ENCODE results near the gene DRG2.

DRG2 gene, protein sequence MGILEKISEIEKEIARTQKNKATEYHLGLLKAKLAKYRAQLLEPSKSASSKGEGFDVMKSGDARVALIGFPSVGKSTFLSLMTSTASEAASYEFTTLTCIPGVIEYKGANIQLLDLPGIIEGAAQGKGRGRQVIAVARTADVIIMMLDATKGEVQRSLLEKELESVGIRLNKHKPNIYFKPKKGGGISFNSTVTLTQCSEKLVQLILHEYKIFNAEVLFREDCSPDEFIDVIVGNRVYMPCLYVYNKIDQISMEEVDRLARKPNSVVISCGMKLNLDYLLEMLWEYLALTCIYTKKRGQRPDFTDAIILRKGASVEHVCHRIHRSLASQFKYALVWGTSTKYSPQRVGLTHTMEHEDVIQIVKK

DNA sequence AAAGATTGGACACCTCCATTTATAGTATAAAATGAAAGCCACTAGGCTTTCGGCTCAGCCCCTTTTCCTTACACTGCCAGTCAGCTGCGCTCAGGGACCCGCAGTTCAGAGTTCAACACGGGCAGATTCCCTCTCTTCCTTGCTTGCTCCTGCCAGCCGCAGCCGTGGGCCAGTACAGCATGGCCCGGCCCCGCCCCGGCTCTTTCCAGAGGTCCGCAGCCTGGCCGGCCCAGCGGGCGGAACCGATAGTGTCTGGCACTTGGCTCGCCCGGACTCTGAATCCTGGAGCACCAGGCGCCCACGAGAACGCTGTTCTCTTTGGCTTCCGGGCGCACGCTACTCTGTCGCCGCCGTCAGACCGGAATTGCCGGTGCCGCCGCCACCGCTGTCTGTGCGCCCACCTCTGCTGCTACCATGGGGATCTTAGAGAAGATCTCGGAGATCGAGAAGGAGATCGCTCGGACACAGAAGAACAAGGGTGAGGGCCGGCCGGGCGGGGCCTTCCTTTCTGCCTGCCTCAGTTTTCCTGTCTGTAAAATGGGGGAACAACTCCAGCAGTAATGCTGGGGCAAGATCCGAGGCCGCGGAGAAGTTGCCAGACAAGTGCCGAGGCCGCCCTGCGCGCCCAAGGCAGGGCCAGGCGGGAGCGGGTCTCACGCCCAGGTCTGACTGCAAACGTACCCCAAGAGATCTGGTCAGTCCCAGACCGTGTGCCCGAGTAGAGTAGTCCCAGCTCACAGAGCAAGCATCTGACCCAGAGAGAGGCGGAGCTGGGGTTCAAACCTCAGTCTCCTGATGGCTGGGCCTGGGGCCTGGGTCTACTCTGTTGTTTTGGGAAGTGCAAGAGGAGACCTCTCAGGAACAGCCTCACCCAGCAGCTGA, at the start of gene DRG2:
Gene DRG2, plus strand, starts transcription at position 339 of the 882 bp plus-strand sequence. Its CDS starts 76 bp downstream, at position 415.
- FAIRE-seq: peak; percentile 90

DNA sequence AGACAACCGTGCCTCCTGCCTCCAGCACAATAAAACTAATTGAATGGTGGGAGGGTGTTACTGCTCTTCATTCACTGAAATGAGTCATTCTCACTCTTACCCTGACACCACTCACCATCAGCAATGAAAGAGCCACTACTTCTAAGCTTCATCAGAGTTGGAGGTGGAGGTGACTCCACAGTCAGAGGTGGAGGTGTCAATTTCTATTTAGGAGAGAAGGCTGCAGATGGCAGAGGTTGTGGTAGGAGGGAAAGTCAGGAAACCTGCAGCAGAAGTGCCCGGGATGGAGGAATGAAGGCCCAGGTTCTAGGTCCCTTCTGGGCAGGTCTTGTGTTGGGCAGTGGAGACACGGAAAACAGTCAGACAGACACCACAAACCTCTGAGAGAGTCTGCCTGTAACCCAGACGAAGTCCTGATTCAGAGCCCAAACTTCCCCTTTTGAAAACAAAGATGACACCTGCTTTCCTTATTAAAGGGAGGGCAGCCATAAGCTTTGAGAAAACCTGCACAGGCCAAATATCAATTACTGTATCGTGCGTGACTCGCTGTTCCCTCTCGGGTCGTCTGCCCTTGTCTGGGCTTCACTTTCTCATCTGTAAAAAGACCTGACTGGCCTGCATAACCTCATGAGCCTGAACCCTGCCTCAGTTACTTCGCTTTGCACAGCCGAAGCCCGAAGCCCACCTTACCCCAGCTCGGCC, 49.4 kb upstream of the DRG2 start:
- DNase-seq (ENCODE audit: insufficient read length, low spot score) (no peak), FAIRE-seq (peak; percentile 28)

More for the DNA sequence above, at the start of gene DRG2:
- DNase-seq (ENCODE audit: insufficient read length, low spot score): peak; percentile 95

DNA sequence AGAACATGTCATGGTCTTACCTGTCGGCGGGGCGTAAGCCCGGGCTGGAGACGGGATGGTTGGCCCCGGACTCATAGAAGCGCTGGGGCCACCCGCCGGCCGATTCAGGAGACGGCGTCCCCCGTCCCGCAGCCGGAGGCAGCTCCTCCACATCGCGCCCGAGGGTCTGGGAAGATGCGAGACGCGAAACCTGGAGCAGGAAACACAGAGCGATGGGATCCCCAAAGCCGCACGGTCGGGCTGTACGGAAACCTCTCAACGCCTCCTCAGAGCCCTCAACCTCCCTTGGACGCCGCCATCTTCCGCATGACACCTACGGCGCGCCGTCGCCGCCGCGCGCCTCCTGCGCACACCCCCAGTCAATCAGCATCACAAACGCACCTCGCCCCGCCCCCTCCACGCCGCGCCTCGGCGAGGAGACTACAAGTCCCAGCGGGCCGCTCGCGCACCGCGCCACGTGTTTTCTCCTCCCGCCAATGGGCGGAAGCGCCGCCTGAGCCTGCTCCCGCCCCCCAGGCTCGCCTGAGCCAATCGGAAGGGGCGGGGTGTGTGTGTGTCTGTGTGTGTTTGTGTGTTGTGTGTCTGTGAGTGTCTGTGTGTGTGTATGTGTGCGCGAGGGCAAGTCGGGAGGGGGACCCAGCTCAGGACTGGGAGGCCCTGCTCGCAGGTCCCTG, 48.8 kb upstream of the DRG2 start, which contains the start of the genes ATPAF2 and GID4:
Gene ATPAF2, minus strand, starts transcription at position 308 of the 674 bp plus-strand sequence. Its CDS starts 155 bp downstream, at position 153.
Gene GID4, plus strand, starts transcription at position 548 of the 674 bp plus-strand sequence. Its CDS starts 57 bp downstream, at position 605.
- FAIRE-seq: peak; percentile 96

DNA sequence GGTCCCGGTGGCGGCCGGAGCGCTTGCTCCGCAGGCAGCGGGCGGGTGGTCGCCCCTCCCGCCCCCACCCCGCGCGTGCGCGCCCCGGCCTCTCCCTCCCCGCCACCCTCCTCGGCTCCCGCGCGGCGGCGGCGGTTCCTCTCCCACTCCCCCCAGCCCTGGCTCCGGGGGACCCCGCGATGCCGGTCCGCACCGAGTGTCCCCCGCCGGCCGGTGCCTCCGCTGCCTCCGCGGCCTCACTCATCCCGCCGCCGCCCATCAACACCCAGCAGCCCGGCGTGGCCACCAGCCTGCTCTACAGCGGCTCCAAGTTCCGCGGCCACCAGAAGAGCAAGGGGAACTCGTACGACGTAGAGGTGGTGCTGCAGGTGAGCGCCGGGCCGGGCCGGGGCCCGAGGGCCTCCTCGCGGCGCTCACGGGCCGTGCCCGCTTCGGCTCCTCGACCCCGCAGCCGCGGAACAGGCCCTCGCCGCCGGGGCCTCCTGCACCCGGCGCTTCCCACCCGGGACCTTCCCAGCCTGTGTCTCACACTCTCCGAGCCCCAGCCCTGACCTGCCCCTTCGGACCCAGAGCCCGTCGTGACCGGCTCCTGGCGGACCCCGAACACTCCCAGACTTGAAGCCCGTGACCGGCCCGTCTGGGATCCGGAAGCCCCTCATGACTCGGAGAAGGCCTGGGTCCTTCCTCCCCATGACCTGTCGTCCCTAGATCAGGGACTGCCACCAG, 48.0 kb upstream of the DRG2 start:
- peak; percentile 29 for DNase-seq (ENCODE audit: insufficient read length, low spot score)
- FAIRE-seq: peak; percentile 26

More for the DNA sequence above, 48.8 kb upstream of the DRG2 start, which contains the start of the genes ATPAF2 and GID4:
- DNase-seq (ENCODE audit: insufficient read length, low spot score): peak; percentile 91

DNA sequence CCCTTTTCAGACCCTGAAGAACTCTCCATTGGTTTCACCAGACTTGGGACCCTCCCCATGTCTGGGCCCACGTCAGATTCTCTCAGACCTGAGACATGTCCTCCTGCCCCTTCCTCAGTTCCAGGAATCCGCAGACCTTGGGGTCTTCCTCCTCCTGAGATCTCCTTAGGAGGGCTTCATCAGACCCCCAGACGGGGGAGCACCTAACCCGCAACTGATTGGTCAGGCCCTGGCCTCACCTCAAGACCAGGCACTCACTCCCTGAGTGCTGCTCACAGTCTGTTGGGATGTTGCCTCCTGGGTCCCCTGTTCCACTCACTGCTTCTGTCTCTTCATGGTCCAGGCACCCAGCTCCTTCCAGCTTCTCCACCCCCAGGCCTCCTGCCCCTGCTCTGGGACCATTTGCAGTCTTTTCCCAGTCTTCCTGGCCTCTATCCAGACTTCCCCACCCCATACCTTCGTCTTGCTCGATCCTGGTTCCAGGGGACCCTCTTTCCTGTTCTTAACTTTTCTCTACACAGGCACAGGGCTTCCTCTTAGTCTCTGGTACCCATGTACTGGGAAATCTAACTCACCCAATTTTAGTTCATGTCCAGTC, 47.4 kb upstream of the DRG2 start:
- FAIRE-seq (no peak), DNase-seq (ENCODE audit: insufficient read length, low spot score) (no peak)

DNA sequence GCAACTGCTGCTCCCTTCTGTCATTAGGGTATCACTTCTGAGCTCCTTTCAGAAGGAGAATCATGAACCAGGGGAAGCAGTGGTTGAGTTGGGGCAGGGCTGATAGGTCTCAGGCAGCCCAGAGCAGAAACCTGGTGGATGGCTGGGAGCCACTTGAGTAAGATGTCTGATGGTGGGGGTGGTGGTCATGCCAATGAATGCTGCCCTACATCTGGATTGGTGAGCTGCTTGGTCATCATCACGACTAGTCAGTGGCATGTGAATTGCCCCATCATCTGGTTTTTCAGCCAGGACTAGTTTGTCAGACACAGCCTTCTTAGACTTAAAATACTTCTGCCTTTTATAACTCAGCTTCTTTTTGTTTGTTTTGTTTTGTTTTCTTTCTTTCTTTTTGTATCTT, 46.0 kb upstream of the DRG2 start:
- no peak for DNase-seq (ENCODE audit: insufficient read length, low spot score)
- no peak for FAIRE-seq

DNA sequence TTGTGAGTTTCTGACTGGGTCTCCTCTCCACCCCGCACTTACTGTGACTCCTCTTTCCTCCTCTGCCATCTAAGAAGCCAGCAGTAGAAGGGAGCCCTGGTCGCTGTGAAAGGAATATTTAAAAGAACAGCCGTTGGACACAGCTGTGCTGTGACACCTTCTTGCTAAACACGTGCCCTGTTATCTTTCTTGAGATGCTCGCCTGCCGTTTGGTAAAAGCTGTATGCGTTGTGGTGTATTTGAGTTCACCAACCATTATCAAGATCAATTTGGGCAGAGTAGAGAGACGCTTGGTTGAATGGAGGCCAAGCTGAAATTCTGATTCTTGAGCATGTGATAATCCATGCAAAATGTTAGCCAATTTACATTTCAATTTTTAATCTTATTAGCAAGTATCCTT, 44.8 kb upstream of the DRG2 start:
- DNase-seq (ENCODE audit: insufficient read length, low spot score) (no peak), FAIRE-seq (no peak)

DNA sequence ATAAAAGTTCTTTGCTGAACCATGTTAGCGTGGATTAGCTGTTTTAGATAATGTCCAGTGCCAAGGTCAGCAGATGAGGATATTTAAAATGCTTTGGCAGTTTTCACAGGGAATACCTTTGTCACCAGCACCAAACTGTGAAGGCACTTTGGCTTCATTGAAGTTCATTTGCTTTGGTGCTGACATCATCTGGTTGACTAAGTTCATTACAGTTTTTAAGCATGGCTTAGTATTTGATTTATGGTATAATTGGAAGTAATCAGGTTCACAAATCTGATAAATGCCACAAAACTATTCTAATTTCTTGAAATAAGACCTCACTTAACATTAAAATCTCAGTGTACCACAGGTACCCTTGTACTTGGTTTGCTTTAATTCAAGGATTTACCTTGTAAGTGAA, 44.3 kb upstream of the DRG2 start:
- FAIRE-seq (no peak), DNase-seq (ENCODE audit: insufficient read length, low spot score) (no peak)

DNA sequence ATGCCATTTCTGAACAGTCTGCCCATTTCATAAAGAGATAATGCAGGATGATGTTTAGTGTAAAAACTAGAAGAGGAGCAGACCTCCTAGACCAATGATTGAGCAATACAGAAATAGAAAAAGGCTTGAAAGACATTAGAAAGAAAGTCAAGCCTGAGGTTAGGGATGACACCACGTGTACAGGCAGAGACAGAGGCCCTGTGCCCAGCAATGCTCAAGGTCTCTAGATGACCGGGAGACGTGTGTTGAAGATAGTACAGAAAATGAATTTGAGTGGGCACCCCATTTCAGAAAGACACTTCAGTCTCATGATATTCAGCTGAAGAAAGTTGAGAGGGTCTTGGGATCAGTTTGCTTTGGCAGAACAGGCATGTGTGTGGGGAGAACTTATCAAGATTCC, 43.1 kb upstream of the DRG2 start:
- no peak for DNase-seq (ENCODE audit: insufficient read length, low spot score)
- FAIRE-seq: no peak

DNA sequence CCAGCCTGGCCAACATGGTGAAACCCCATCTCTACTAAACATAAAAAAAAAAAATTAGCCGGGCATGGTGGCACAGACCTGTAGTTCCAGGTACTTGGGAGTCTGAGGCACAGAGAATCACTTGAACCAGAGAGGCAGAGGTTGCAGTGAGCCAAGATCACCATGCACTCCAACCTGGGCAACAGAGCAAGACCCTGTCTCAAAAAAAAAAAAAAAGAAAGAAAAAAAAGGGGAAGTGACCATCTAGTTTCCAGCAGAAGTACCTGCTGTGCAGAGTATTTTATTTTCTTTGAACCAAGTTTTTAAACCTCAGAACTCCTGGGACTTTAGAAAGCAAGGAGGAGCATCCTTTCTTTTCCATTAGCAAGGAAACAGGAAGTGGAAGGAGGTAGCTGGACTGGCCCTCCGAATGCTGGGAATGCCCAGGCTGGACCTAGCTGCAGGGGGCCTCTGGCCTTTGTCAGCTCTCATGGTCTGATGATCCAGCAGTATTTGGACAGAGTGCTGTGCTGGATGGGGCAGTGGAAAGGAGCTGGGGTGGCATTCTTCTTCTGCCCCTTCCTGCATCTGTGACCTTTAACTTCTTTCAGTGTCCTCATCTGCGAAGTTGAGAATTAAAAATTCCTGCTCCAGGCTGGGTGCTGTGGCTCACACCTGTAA, 41.9 kb upstream of the DRG2 start:
- DNase-seq (ENCODE audit: insufficient read length, low spot score) (no peak), FAIRE-seq (no peak)

DNA sequence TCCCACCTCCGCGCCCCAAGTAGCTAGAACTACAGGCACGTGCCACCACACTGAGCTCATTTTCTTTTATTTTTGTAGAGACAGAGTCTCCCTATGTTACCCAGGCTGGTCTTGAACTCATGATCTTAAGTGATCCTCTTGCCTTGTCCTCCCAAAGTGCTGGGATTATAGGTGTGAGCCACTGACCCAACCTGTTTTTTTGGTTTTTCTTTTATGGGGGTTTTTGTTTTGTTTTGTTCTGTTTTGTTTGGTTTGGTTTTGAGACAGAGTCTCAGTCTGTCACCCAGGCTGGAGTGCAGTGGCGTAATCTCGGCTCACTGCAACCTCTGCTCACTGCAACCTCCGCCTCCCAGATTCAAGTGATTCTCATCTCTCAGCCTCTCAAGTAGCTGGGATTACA, 32.2 kb upstream of the DRG2 start:
- FAIRE-seq: no peak

DNA sequence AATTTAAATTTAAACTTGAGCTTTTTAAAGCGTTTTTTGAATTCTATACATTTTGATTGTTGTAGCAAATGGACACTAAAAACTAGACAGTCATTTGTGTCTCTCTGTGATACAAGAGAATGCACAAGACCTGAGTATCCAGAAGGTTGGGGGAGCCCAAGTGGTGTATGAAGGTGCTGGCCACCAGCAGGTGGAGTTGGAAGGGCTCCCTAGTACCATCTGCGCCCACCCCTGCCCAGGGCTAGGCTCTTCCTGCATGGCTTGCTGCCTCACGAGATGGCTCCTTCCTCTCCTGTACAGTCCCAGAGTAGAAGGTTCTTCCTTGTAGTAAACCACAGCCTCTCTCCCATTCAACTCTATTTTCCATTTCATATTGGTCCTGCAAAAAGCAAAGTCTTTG, 31.5 kb upstream of the DRG2 start:
- DNase-seq (ENCODE audit: insufficient read length, low spot score) (no peak), FAIRE-seq (no peak)

More for the DNA sequence above, 32.2 kb upstream of the DRG2 start:
- DNase-seq (ENCODE audit: insufficient read length, low spot score): no peak

DNA sequence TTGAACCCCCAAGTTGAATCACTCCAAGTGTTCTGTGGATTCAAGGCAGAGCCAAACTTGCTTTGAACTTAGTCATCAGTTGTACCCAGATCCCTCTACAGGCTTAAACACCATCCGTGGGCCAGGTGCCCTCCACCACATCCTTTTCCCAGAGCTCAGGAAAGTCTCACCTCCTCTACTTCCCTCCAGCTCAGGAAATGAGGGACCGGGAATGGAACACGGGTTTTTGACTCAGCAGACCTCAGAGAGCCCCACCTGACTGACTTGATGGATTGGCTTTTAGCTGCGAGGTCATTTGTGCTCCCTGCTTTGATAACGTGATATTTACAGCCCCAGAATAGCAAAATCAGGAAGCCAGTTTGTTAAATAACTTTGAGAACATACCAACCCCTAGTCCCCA, 28.5 kb upstream of the DRG2 start:
- FAIRE-seq: no peak
- DNase-seq (ENCODE audit: insufficient read length, low spot score): no peak

DNA sequence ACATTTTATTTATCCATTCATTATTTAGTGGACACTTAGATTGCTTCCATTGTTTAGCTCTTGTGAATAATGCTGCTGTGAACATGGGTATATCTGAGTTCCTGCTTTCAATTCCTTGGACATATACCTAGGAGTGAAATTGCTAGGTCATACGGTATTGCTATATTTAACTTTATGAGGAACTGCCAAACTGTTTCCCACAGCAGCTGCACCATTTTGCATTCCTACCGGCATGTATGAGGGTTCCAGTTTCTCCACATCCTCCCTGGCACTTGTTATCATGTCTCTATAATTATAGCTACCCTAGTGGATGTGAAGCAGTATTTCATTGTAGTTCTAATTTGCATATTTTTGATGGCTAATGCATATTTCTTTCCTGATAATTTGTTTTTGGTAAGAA, 23.7 kb upstream of the DRG2 start:
- FAIRE-seq: no peak

DNA sequence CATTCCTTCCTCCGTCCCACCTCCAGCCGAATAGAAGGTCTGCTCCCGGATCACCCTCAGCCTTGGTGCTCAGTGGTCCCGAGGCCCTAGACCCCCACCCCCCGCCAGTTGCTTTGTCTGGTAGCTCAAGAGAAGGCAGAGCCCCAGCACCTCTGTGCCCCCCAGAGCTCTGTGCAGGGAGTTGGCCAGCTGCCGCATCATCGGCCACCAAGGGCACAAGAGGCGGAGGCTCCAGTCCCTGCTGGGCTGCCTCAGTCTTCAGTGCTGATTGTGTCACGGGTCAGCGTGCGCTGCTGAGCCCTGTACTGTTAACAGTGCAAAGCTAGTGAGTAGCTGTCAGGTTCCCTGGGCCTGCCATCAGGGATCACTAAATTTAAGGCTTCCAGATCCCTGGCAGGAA, 22.2 kb upstream of the DRG2 start:
- FAIRE-seq: no peak

More for the DNA sequence above, 23.7 kb upstream of the DRG2 start:
- no peak for DNase-seq (ENCODE audit: insufficient read length, low spot score)

DNA sequence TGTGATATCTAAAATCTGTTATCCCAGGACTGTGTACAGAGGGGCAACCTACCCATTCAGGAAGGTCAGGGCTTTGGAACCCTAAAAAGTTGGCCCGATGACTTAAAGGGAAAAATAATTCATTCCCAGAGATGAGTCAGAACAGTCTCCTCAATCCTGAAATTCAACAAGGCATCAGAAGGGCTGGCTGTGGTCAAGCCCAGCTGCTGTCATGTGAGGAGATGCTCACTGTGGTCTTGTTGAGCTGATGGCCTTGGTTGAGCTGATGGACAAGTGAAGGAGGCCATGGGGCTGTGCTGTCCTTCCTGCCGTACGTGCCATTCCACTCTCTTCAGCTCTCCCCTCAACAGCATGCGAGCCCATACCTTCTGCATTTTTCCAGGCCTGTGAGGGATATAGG, 20.9 kb upstream of the DRG2 start:
- DNase-seq (ENCODE audit: insufficient read length, low spot score): no peak
- FAIRE-seq: no peak

More for the DNA sequence above, 22.2 kb upstream of the DRG2 start:
- no peak for DNase-seq (ENCODE audit: insufficient read length, low spot score)

DNA sequence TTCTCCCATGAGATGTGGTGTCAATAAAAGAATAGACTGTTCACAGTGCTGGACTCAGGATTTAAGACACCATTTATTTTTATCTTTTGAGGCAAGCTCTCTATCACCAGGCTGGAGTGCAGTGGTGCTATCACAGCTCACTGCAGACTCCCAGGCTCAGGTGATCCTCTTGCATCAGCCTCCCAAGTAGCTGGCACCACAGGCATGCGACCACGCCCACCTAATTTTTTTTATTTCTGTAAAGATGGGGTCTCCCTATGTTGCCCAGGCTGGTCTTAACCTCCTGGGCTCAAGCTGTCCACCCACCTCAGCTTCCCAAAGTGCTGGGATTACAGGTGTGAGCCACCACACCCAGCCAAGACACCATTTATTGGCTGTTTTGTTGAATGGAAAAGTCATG, 18.6 kb upstream of the DRG2 start:
- DNase-seq (ENCODE audit: insufficient read length, low spot score): no peak
- no peak for FAIRE-seq

DNA sequence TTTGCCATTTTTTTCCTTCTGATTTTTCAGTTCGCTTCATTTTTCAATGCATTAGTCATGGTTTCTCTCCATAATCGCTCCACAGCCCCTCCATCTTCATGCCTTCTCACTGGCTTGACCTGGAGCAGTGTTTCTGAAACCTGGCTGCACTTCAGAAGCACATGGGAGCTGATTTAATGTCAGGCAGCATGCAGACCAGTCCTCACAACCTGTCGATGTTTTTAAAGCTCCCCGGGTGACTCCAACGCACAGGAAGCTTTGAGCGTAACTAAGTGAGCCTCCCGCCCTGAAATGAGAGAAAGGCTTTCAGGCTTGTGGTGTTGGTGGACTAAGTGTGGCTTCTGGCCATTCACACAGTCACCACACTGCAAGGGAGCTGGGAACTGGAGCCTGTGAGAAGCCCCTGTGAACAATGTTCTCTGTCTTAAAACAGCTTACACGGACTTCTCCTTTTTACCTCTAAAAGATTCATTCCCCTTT, 16.8 kb upstream of the DRG2 start:
- FAIRE-seq (no peak), DNase-seq (ENCODE audit: insufficient read length, low spot score) (no peak)
